GM12873 (cell line): Measurements from ENCODE around the gene LMNTD2.

ENCODE experiments used
- CTCF ChIP-seq: IDR thresholded peaks from 2 replicates; pipeline ENCODE4 v1.5.1; 2012; ENCODE audit warnings: low read depth, mild to moderate bottlenecking, moderate library complexity, low read length, control low read depth; ENCODE audit not compliant: insufficient read depth; ENCODE audit errors: missing control alignments

Gene LMNTD2

GRCh38 chr11:514606-515005 lies 45.9 kb downstream of the LMNTD2 start:
- TF ChIP-seq CTCF: no peak

- no peak for TF ChIP-seq CTCF
Observed at GRCh38 chr11:512761-513595, 47.6 kb downstream of the LMNTD2 start.

GRCh38 chr11:508956-509355 lies 51.6 kb downstream of the LMNTD2 start:
- TF ChIP-seq CTCF: no peak

GRCh38 chr11:507727-508515 lies 52.6 kb downstream of the LMNTD2 start:
- TF ChIP-seq CTCF: no peak

- TF ChIP-seq CTCF: no peak
Observed at GRCh38 chr11:506995-507726, 53.4 kb downstream of the LMNTD2 start, which contains the start of gene RNH1. Gene RNH1, minus strand, starts transcription at chr11:507242. Its CDS starts 5,080 bp downstream, at chr11:502162.

- no peak for TF ChIP-seq CTCF
Observed at GRCh38 chr11:506238-506994, 54.1 kb downstream of the LMNTD2 start.
